Erythroblast (primary cell): ENCODE data around the gene DPYSL4.

ENCODE experiments used
- DNase-seq, 2 experiments: peaks; one replicate each; lab custom pipeline; 2025; lab: John Stamatoyannopoulos, UW
- GATA1 ChIP-seq: IDR thresholded peaks from 2 replicates; pipeline ENCODE4 v1.6.1; 2011; ENCODE audit warnings: low read depth, mild to moderate bottlenecking, control low read depth, low read length, moderate library complexity
- POLR2A ChIP-seq: IDR thresholded peaks from 2 replicates; pipeline ENCODE4 v1.6.1; 2011; ENCODE audit warnings: mild to moderate bottlenecking, low read length

Gene DPYSL4

GRCh38 chr10:132232023-132232951 is 45.5 kb downstream of the DPYSL4 start:
- no peak for DNase-seq

GRCh38 chr10:132232981-132233380 is 46.2 kb downstream of the DPYSL4 start:
- TF ChIP-seq POLR2A (no peak), GATA1 (no peak)
- no peak for DNase-seq

More at GRCh38 chr10:132232023-132232951, 45.5 kb downstream of the DPYSL4 start:
- TF ChIP-seq POLR2A (no peak), GATA1 (no peak)

DNA sequence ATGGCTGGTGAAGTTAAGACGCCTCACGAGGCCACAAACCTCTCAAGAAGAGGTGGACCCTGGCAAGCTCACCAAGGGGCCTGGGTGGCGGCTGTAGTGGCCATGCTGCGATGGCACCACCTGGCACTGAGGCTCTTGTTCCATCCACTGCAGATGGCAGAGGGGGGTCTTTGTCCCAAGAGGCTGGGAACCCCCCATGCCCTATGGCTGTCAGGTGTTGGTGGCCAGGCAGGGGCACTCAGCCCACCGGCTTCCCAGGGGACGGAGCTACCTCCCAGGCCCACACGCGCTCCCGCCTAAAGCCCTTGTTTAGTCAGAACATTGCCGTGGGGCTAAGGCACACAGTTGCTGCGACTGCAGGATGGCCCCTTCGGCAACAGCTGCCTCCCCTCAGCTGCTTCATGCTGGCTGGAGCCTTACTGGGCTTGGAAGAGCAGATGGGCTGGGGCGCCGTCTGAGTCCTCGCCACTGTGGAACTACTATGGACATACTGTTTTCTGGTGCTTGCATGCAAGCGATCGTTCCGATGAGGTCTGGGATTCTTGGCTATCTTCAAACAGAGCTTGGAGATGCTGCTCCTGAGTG is 46.8 kb downstream of the DPYSL4 start:
- no peak for DNase-seq
- no peak for TF ChIP-seq GATA1

DNA sequence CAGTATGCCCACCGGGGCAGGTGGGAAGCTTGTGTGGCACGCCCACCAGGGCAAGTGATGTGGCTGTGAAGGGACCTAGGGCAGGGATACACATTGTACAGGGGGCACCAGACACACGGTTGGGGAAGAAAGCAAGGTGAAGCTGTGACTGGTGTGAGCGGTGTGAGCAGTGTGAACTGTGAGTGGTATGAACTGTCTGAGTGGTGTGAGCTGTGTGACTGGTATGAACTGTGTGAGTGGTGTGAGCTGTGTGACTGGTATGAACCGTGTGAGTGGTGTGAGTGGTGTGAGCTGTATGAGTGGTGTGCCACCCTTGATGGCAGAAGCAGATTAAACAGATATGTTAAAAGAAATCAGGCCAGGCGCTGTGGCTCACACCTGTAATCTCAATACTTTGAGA is 48.1 kb downstream of the DPYSL4 start:
- no peak for TF ChIP-seq GATA1
- TF ChIP-seq POLR2A: no peak

GRCh38 chr10:132236161-132236560 is 49.4 kb downstream of the DPYSL4 start:
- TF ChIP-seq GATA1: no peak
- TF ChIP-seq POLR2A: no peak
- DNase-seq: no peak

More for the DNA sequence above, 48.1 kb downstream of the DPYSL4 start:
- DNase-seq: no peak

DNA sequence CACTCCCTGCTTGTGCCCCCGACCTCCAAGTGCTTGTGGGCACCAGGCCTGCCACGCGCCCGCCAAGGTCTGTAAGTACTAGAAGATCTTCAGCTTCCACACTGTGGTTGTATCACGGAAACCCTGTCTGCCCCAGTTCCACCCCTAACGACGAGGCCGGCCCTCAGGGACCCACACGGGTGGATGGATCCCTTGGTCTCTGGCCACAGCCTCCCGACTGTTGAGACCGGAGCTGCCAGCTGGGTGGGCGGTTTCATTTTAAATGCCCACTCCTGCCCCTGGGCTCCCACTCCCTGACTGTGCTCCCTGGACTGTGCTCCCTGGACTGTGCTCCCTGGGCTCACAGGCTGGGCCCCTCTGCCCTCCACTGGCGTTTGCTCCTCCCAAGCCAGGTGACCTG is 50.1 kb downstream of the DPYSL4 start:
- no peak for TF ChIP-seq POLR2A
- no peak for TF ChIP-seq GATA1
- DNase-seq: no peak

- DNase-seq: no peak
- TF ChIP-seq POLR2A: no peak
- TF ChIP-seq GATA1: no peak
Measured at GRCh38 chr10:132237396-132237795, 50.6 kb downstream of the DPYSL4 start.

GRCh38 chr10:132237871-132238270 is 51.1 kb downstream of the DPYSL4 start:
- no peak for TF ChIP-seq POLR2A
- no peak for TF ChIP-seq GATA1
- DNase-seq: no peak

- DNase-seq: no peak
- TF ChIP-seq POLR2A (no peak), GATA1 (no peak)
Measured at GRCh38 chr10:132238371-132239125, 51.8 kb downstream of the DPYSL4 start.

GRCh38 chr10:132239126-132240031 is 52.6 kb downstream of the DPYSL4 start:
- DNase-seq: no peak

GRCh38 chr10:132240156-132240555 is 53.4 kb downstream of the DPYSL4 start:
- DNase-seq: no peak
- TF ChIP-seq GATA1 (no peak), POLR2A (no peak)

More at GRCh38 chr10:132239126-132240031, 52.6 kb downstream of the DPYSL4 start:
- no peak for TF ChIP-seq GATA1
- no peak for TF ChIP-seq POLR2A

DNA sequence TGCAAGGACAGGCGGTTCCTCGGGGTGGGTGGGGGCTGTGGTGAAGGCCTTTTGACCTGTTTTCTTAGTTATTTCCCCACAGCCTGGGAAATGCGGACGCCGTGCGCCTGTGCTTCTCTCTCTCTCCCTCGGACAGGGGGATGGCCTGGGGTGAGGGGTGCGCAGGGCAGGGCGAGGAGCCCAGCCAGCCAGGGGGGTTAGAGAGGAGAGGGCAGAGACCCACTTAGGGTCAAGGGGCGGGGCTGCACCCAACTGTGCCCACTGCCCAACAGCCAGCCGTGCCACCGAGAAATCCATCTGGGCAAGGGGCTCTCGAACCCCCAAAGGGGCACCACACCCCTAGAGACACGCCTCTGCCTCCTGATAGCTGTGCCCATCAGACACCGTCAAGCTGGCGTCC is 53.8 kb downstream of the DPYSL4 start:
- no peak for TF ChIP-seq GATA1
- TF ChIP-seq POLR2A: no peak

DNA sequence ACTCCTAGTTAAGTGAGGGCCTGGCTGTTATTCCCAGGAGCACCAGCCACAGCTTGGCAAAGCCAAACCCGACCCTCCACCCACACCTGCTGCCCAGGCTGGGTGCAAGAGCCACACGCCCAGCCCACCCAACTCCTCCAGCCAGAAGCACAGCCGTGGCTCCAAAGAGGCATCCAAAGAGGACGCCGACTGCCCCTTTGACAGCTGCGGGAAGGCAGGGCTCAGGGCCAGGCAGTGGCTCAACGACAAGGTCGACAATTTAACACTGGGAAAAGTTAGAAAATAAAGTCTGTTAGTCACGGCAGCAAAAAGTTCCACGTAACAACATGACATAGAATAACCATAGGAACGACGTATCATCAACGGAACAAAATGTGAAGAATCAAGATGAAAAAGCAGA is 54.3 kb downstream of the DPYSL4 start:
- TF ChIP-seq GATA1: no peak
- no peak for TF ChIP-seq POLR2A
- DNase-seq: no peak

More for the DNA sequence above, 53.8 kb downstream of the DPYSL4 start:
- no peak for DNase-seq
